ENCODE data around the gene NT5DC3. TPM values are rescaled to one million over a fixed set of nuclear protein-coding genes. Genes with fewer than 3 reads are reported as not detected.
A peak's percentile ranks its signal among the peaks of the same experiment; 100 is the strongest.

Gene NT5DC3
- polyA plus RNA-seq, 2 of the 4 experiments (the other 2 are of a cell fraction): 5.2 to 5.6 TPM

DNA sequence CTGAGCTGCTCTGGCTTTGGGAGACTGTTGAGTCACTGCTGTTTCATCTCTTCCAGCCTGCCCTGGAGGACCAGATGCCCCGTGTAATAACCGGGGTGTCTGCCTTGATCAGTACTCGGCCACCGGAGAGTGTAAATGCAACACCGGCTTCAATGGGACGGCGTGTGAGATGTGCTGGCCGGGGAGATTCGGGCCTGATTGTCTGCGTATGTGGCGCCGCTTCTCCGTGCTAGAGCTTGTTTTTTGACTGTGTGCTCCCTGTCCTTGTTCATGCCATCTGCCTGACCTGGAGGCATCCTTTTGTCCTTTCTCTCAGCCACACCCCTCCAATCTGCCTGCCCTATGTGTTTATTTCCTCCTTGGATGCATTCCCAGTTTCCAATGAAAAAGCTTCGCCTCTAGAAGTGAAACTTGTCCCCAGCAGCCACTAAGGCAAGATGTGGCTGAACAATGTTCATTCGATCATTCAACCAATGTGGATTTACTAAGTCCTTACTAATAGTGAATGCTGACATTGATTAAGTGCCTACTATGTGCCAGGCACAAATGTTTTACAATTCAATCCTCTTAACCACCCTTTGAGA, 98.6 kb downstream of the NT5DC3 start:
- ATAC-seq: peak; percentile 36 to 60; a peak in 4 of 6 replicates
- no peak overlapping the region for H3K4me3 ChIP-seq
- ChIA-PET POLR2A (no interaction called here), CTCF (interaction anchor here (0.6 to 1.5 kb wide), 3 partner anchors 9 to 739 kb away, joined by 3 read pairs; no protein-coding TSS in a partner anchor)
- no peak for FAIRE-seq
- peaks cover 5% of the 10 kb centered on the region; the same call in 2 of the 3 replicates for H3K4me1 ChIP-seq
- H3K27ac ChIP-seq: no peak overlapping the region
- peak in 1 of 2 experiments; percentile 49 for DNase-seq (ENCODE audit: low read depth in 1 of 2, low spot score in 1 of 2)
- peak overlapping the region; percentile 35; the same call in 2 of the 3 replicates for H3K4me2 ChIP-seq
- H3K9me3 ChIP-seq: no peaks in the 10 kb centered on the region
- 74% methylated on average over 15 of the region's 15 CpGs for WGBS (ENCODE audit: missing lambda C conversion rate)
- TF ChIP-seq POLR2A (IDR thresholded peaks at IDR 0.05; ENCODE audit: low read length) (no peak), RARB (CRISPR knock-in tag; IDR thresholded peaks at IDR 0.05) (no peak), MAFK (IDR thresholded peaks at IDR 0.05; ENCODE audit: partially characterized antibody) (no peak), CBX8 (IDR thresholded peaks at IDR 0.05) (no peak), HEYL (CRISPR knock-in tag; IDR thresholded peaks at IDR 0.05) (no peak), RFX5 (IDR thresholded peaks at IDR 0.05) (no peak), ZC3H11A (IDR thresholded peaks at IDR 0.05) (no peak), HOXB5 (CRISPR knock-in tag; IDR thresholded peaks at IDR 0.05) (no peak), FOSB (CRISPR knock-in tag; IDR thresholded peaks at IDR 0.05) (no peak)
- TF ChIP-seq, protein P1, sequence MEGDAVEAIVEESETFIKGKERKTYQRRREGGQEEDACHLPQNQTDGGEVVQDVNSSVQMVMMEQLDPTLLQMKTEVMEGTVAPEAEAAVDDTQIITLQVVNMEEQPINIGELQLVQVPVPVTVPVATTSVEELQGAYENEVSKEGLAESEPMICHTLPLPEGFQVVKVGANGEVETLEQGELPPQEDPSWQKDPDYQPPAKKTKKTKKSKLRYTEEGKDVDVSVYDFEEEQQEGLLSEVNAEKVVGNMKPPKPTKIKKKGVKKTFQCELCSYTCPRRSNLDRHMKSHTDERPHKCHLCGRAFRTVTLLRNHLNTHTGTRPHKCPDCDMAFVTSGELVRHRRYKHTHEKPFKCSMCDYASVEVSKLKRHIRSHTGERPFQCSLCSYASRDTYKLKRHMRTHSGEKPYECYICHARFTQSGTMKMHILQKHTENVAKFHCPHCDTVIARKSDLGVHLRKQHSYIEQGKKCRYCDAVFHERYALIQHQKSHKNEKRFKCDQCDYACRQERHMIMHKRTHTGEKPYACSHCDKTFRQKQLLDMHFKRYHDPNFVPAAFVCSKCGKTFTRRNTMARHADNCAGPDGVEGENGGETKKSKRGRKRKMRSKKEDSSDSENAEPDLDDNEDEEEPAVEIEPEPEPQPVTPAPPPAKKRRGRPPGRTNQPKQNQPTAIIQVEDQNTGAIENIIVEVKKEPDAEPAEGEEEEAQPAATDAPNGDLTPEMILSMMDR (IDR thresholded peaks at IDR 0.05): no peak
- TF ChIP-seq, protein P2, sequence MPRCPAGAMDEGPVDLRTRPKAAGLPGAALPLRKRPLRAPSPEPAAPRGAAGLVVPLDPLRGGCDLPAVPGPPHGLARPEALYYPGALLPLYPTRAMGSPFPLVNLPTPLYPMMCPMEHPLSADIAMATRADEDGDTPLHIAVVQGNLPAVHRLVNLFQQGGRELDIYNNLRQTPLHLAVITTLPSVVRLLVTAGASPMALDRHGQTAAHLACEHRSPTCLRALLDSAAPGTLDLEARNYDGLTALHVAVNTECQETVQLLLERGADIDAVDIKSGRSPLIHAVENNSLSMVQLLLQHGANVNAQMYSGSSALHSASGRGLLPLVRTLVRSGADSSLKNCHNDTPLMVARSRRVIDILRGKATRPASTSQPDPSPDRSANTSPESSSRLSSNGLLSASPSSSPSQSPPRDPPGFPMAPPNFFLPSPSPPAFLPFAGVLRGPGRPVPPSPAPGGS (IDR thresholded peaks at IDR 0.05): no peak
- TF ChIP-seq, protein P3, sequence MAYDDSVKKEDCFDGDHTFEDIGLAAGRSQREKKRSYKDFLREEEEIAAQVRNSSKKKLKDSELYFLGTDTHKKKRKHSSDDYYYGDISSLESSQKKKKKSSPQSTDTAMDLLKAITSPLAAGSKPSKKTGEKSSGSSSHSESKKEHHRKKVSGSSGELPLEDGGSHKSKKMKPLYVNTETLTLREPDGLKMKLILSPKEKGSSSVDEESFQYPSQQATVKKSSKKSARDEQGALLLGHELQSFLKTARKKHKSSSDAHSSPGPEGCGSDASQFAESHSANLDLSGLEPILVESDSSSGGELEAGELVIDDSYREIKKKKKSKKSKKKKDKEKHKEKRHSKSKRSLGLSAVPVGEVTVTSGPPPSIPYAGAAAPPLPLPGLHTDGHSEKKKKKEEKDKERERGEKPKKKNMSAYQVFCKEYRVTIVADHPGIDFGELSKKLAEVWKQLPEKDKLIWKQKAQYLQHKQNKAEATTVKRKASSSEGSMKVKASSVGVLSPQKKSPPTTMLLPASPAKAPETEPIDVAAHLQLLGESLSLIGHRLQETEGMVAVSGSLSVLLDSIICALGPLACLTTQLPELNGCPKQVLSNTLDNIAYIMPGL (CRISPR knock-in tag; IDR thresholded peaks at IDR 0.05; ENCODE audit: borderline replicate concordance): no peak

DNA sequence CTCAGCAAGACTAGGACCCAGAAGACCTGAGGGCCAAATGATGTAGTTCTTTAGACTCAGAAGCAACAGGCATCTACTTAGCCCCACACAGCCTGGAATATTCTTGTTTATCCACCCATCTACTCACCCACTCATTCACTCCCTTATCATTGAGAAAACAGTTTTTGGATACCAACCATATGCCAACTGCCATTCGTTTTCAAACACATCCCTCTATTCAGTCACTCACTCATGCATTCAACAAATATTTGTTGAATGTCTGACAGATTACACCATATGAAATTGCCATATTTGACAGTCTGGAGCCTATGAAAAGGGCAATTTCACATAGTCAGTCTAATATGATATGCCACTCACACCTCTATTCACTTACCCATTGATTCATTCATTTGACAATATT, 103.2 kb downstream of the NT5DC3 start:
- CTCF ChIA-PET: interaction anchor here (0.8 kb wide), 1 partner anchor 11 kb away, joined by 3 read pairs; no protein-coding TSS in a partner anchor
- FAIRE-seq: no peak
- POLR2A ChIA-PET: no interaction called here

DNA sequence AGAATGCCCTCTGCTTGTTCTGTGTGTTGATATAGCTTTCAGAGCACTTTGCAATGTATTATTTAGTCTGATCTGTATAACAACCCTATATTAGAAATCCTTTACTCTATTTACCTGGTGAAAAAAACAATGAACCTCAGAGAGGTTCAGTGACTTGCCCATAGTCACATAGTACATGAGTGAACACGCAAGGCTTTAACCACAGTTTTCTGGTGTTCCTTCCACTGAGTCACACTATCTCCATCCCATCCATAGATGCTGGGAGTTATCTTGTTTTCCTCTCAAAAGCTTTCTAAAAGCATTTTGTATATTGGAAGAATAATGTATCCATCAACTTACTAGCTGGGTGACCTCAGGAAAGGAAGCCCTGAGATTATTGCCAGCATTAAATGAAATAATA, 104.5 kb downstream of the NT5DC3 start:
- no peak for DNase-seq (ENCODE audit: low read depth in 1 of 2, low spot score in 1 of 2)
- Histone ChIP-seq H3K9me3 (peaks cover 11% of the 10 kb centered on the region; the same call in 2 of the 3 replicates), H3K4me3 (no peak overlapping the region), H3K27ac (no peak overlapping the region), H3K4me1 (no peaks in the 10 kb centered on the region), H3K4me2 (no peak overlapping the region)
- no peak for FAIRE-seq
- CTCF ChIA-PET: interaction anchor here (0.8 kb wide), 1 partner anchor 18 kb away, joined by 3 read pairs; no protein-coding TSS in a partner anchor
- POLR2A ChIA-PET: no interaction called here
- WGBS (ENCODE audit: missing lambda C conversion rate): 41% methylated on average over 1 of the region's 1 CpG
- no peak for ATAC-seq
- TF ChIP-seq, protein P4, sequence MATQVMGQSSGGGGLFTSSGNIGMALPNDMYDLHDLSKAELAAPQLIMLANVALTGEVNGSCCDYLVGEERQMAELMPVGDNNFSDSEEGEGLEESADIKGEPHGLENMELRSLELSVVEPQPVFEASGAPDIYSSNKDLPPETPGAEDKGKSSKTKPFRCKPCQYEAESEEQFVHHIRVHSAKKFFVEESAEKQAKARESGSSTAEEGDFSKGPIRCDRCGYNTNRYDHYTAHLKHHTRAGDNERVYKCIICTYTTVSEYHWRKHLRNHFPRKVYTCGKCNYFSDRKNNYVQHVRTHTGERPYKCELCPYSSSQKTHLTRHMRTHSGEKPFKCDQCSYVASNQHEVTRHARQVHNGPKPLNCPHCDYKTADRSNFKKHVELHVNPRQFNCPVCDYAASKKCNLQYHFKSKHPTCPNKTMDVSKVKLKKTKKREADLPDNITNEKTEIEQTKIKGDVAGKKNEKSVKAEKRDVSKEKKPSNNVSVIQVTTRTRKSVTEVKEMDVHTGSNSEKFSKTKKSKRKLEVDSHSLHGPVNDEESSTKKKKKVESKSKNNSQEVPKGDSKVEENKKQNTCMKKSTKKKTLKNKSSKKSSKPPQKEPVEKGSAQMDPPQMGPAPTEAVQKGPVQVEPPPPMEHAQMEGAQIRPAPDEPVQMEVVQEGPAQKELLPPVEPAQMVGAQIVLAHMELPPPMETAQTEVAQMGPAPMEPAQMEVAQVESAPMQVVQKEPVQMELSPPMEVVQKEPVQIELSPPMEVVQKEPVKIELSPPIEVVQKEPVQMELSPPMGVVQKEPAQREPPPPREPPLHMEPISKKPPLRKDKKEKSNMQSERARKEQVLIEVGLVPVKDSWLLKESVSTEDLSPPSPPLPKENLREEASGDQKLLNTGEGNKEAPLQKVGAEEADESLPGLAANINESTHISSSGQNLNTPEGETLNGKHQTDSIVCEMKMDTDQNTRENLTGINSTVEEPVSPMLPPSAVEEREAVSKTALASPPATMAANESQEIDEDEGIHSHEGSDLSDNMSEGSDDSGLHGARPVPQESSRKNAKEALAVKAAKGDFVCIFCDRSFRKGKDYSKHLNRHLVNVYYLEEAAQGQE (IDR thresholded peaks at IDR 0.05): no peak
- TF ChIP-seq RAD21 (conservative IDR thresholded peaks at IDR 0.05 in 1 of 2, IDR thresholded peaks at IDR 0.05 in 1 of 2) (no peak), FOXS1 (CRISPR knock-in tag; IDR thresholded peaks at IDR 0.05) (no peak), KDM5A (IDR thresholded peaks at IDR 0.05) (no peak), CBX8 (IDR thresholded peaks at IDR 0.05) (no peak), HEYL (CRISPR knock-in tag; IDR thresholded peaks at IDR 0.05) (no peak), HOXB5 (CRISPR knock-in tag; IDR thresholded peaks at IDR 0.05) (no peak), NPAS2 (CRISPR knock-in tag; IDR thresholded peaks at IDR 0.05; ENCODE audit: borderline replicate concordance) (no peak), TFCP2L1 (CRISPR knock-in tag; IDR thresholded peaks at IDR 0.05) (no peak), PHF8 (IDR thresholded peaks at IDR 0.05; ENCODE audit: borderline replicate concordance, low read depth) (no peak), POLR2A (IDR thresholded peaks at IDR 0.05; ENCODE audit: low read length) (no peak), RCOR1 (IDR thresholded peaks at IDR 0.05; ENCODE audit: low read depth, low read length) (no peak), SREBF2 (IDR thresholded peaks at IDR 0.05) (no peak), POLR2AphosphoS2 (conservative IDR thresholded peaks at IDR 0.05; ENCODE audit: low read length) (no peak), FOSL2 (IDR thresholded peaks at IDR 0.05) (no peak), FOSL2 (CRISPR knock-in tag; IDR thresholded peaks at IDR 0.05) (no peak)
- TF ChIP-seq, protein P5, sequence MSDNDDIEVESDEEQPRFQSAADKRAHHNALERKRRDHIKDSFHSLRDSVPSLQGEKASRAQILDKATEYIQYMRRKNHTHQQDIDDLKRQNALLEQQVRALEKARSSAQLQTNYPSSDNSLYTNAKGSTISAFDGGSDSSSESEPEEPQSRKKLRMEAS (IDR thresholded peaks at IDR 0.05): no peak

More for the DNA sequence above, 103.2 kb downstream of the NT5DC3 start:
- Histone ChIP-seq H3K4me1 (peaks cover 5% of the 10 kb centered on the region; the same call in 2 of the 3 replicates), H3K4me2 (no peak overlapping the region), H3K9me3 (0 out of 3 replicates have a peak, but pooled peaks cover 3% of the 10 kb centered on the region), H3K4me3 (no peak overlapping the region), H3K27ac (no peak overlapping the region)
- ATAC-seq (no peak), DNase-seq (ENCODE audit: low read depth in 1 of 2, low spot score in 1 of 2) (no peak)
- TF ChIP-seq KDM5A (IDR thresholded peaks at IDR 0.05): no peak
- WGBS (ENCODE audit: missing lambda C conversion rate): 2% methylated on average over 1 of the region's 1 CpG
